ENCODE results near the gene IGDCC3.

IGDCC3 gene

DNA sequence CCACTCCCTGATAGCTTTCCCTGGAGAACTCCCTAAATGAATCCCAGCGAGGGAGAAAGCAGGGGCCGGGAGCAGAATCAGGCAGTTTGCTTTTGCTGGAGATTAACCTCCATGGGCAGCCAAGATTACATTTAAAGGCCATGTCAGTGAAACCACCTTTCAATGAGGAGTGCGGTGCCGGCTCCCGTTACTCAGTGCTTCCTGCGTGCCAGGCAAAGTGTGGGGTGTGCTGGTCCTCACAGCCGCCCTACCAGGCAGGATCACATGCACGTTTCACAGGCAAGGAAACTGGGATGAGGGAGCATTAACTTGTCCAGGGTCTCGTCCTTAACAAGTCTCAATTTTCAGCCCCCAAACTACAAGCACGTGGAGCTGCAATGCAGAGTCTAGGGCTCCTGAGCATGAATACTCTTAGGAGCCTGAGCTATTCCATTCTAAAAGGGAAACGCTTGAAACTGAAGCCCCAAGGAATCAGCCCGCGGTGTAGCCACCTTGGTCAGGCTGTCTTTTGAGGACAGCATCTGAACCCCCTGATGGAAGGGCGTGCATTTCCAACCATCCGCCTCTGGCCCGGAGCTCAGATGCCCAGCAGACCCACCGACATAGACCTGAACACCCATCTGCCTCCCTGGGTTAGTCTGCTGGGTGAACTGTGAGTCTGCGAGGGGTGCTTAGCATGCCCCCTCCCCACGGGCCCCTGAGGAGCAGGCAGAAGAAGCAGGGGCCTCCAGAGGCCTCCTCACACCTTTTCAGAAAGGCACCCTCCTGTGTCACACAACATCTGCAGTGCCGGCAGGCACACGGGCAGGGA lies 5.6 kb downstream of the IGDCC3 start:
- no peaks in the 10 kb centered on the region for H3K36me3 ChIP-seq (ENCODE audit: control insufficient read depth, insufficient read depth, low read length)
- H3K4me3 ChIP-seq (ENCODE audit: low read length): no peak overlapping the region
- no peaks in the 10 kb centered on the region for H3K9me3 ChIP-seq (ENCODE audit: control insufficient read depth, low read length)
- peaks cover 5% of the 10 kb centered on the region for H3K4me1 ChIP-seq (ENCODE audit: control insufficient read depth, insufficient read depth, low read length)
- peaks cover 28% of the 10 kb centered on the region for H3K27me3 ChIP-seq (ENCODE audit: control insufficient read depth, insufficient read depth, low read length)
- no peak overlapping the region for H3K9ac ChIP-seq (ENCODE audit: low read length)

DNA sequence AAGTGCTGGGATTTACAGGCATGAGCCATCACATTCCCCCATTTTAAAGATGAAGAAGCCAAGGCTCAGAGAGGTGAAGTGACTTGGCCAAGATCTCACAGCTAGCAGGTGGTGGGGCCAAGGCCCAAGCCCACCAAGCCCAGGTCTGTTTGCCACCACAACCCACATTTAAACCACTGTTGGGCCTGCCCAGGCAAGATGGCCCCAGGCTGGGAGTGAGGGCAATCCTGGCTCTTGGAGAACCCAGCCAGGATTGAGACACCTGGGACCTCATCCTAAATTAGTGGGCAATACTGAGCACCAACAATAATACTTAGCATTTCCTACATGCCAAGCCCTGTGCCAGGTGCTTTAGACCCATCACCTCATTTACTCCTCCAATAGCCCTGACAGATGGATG lies 6.9 kb downstream of the IGDCC3 start:
- Histone ChIP-seq H3K36me3 (ENCODE audit: control insufficient read depth, insufficient read depth, low read length) (no peaks in the 10 kb centered on the region), H3K9ac (ENCODE audit: low read length) (no peak overlapping the region), H3K4me1 (ENCODE audit: control insufficient read depth, insufficient read depth, low read length) (no peaks in the 10 kb centered on the region), H3K4me3 (ENCODE audit: low read length) (no peak overlapping the region), H3K9me3 (ENCODE audit: control insufficient read depth, low read length) (no peaks in the 10 kb centered on the region), H3K27me3 (ENCODE audit: control insufficient read depth, insufficient read depth, low read length) (peaks cover 17% of the 10 kb centered on the region)

DNA sequence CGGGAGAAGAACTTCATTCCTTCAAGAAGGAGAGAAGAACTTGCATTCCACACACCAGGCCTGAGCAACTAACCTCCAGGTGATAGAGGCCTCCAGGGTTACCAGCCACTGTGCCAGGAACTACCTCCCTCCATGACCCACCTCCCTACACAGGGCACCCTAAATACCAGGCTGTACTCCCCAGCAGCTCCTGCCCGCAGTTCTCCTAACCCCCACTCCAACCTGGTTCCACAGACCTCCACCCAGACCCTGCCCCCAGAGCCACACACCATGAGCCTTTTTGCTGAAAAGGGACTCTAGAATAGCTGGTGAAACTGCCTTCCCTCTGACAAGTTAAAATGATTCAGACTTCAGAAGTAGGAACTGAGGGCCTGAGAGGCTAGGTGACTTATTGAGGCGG lies 8.2 kb downstream of the IGDCC3 start:
- Histone ChIP-seq H3K9ac (ENCODE audit: low read length) (no peak overlapping the region), H3K4me3 (ENCODE audit: low read length) (no peak overlapping the region), H3K4me1 (ENCODE audit: control insufficient read depth, insufficient read depth, low read length) (no peaks in the 10 kb centered on the region), H3K9me3 (ENCODE audit: control insufficient read depth, low read length) (no peaks in the 10 kb centered on the region), H3K27me3 (ENCODE audit: control insufficient read depth, insufficient read depth, low read length) (peaks cover 14% of the 10 kb centered on the region), H3K36me3 (ENCODE audit: control insufficient read depth, insufficient read depth, low read length) (no peaks in the 10 kb centered on the region)

DNA sequence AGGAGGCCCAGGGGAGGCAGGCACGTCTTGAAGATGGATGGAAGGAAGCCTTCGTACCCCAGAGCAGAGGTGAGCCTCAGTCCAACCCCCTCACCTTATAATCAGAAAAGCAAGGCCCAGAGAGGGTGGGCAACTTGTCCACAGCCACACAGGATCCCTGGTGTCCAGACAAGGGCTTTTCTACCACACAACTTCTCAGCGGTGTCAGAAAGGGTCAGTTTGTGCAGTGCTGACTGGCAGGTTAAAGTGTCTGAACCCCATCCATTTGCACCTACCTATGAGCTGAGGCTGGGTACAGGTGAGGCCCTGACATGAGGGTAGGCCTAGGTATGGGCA lies 8.6 kb downstream of the IGDCC3 start:
- H3K9ac ChIP-seq (ENCODE audit: low read length): no peak overlapping the region

DNA sequence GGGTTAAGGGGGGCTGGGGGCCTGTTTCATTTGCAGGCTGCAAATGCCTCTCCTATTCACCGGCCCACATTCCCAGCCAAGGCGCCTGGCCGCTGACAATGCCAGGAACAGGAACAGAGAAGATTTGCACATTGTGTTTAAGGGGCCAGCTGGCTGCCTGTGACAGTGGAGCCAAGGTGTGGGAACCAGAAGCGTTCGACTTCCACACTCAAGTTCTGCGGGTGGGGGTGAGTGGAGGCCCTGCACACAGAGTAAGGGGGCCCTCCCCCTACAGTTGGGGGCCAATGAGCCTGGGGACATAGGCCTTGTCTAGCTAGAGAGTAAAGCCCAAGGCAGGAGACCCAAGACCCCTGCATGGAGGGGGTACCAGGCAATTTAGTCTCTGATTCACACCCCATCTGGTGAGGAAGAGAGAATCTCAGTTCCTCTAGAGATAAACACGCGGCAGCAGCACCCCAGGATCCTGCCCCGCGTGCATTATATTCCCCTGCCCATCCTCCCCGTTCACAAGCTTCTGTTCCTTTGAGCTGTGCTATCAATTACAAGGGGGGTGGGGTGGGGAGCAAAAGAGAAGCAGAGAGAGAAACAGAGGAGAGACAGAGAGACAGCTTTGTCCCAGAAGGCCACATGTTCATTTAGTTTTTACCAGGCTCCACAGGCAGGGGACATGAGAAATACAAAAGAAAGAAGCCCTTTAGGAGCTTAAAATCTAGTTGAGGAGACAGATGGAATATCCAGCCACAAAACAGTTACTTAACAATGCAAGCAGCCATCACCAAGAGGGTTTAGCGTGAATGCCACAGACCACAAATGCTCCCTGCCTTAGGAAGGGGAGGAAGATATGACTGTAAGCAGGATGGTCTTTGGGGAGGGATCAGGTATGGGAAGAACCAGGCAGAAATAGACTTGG lies 9.2 kb downstream of the IGDCC3 start:
- Histone ChIP-seq H3K36me3 (ENCODE audit: control insufficient read depth, insufficient read depth, low read length) (no peaks in the 10 kb centered on the region), H3K9me3 (ENCODE audit: control insufficient read depth, low read length) (no peaks in the 10 kb centered on the region), H3K27me3 (ENCODE audit: control insufficient read depth, insufficient read depth, low read length) (peaks cover 12% of the 10 kb centered on the region), H3K9ac (ENCODE audit: low read length) (no peak overlapping the region), H3K4me3 (ENCODE audit: low read length) (no peak overlapping the region), H3K4me1 (ENCODE audit: control insufficient read depth, insufficient read depth, low read length) (no peaks in the 10 kb centered on the region)

More for the DNA sequence above, 8.6 kb downstream of the IGDCC3 start:
- Histone ChIP-seq H3K4me3 (ENCODE audit: low read length) (no peak overlapping the region), H3K36me3 (ENCODE audit: control insufficient read depth, insufficient read depth, low read length) (no peaks in the 10 kb centered on the region), H3K9me3 (ENCODE audit: control insufficient read depth, low read length) (no peaks in the 10 kb centered on the region), H3K27me3 (ENCODE audit: control insufficient read depth, insufficient read depth, low read length) (peaks cover 14% of the 10 kb centered on the region), H3K4me1 (ENCODE audit: control insufficient read depth, insufficient read depth, low read length) (no peaks in the 10 kb centered on the region)

DNA sequence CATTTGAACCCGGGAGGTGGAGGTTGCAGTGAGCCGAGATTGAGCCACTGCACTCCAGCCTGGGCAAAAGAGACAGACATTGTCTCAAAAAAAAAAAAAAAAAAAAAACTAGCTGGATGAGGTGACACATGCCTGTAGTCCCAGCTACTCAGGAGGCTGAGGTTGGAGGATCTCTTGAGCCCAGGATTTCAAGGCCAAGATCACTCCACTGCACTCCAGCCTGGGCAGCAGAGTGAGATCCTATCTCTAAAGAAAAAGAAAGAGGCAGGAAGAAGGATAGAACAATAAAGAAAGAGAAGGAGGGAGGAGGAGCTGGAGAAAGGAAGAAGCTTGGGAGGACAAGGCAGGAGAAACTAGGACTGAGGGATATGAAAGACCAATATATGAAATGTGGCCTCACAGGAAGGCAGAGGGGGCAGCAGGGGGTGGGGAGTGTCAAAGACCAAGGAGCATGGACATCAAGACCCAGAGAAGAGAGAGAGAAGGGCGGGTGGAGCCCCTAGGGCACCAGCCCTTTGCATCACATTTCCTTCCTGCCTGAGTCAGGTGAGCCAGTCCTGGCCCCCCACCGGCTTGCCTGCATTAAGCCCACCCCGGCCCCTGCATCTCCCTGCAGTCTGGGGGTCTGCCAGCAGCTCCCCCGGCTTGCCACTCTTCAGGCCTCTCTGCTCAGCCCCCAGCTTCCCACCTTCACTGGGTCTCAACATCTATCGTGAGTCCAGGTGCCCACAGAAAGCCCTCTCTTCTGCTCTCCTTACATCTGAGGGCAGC lies 11.5 kb downstream of the IGDCC3 start:
- Histone ChIP-seq H3K9me3 (ENCODE audit: control insufficient read depth, low read length) (no peaks in the 10 kb centered on the region), H3K36me3 (ENCODE audit: control insufficient read depth, insufficient read depth, low read length) (no peaks in the 10 kb centered on the region), H3K4me3 (ENCODE audit: low read length) (no peak overlapping the region), H3K27me3 (ENCODE audit: control insufficient read depth, insufficient read depth, low read length) (peaks cover 6% of the 10 kb centered on the region), H3K4me1 (ENCODE audit: control insufficient read depth, insufficient read depth, low read length) (no peaks in the 10 kb centered on the region), H3K9ac (ENCODE audit: low read length) (no peak overlapping the region)

DNA sequence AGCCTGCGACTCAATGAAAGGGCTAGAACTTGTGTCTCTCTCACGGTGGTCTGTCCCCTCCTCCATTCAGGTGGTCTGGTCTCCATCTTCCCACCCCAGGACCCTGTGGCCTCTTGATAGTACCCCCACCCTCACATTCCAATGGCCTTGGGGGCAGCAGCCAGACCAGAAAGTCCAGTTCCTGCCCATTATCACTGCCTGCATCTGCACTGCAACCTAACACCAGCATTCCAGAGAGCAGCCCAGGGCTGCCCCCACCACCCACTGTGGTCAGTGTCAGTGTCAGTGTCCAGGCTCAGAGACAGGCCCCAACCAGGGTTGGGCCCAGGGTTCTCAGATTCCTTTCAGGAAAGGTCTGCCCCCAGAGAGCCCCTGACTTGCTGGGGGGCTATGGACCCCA lies 12.6 kb downstream of the IGDCC3 start:
- Histone ChIP-seq H3K4me1 (ENCODE audit: control insufficient read depth, insufficient read depth, low read length) (no peaks in the 10 kb centered on the region), H3K4me3 (ENCODE audit: low read length) (no peak overlapping the region), H3K36me3 (ENCODE audit: control insufficient read depth, insufficient read depth, low read length) (no peaks in the 10 kb centered on the region), H3K9ac (ENCODE audit: low read length) (no peak overlapping the region), H3K27me3 (ENCODE audit: control insufficient read depth, insufficient read depth, low read length) (peaks cover 6% of the 10 kb centered on the region), H3K9me3 (ENCODE audit: control insufficient read depth, low read length) (no peaks in the 10 kb centered on the region)

DNA sequence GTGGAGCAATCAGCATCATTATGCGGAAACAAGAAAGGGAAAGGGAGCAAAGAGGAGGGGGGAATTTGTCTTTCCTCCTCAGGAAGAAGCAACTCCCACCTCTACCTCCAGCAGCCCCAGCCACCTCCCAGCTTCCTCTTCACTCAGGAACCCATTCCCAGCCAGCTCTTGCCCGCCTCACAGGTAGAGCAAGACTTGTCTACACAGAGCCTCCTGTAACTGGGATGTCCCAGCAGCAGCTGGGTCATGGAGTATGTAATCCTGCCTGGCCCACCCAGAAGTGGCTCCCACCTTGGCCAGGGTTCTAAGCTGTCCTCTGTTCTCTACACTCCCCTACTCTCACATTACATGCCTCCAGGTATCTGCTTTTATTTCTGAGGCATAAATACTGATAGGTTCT lies 14.0 kb downstream of the IGDCC3 start:
- no peak overlapping the region for H3K9ac ChIP-seq (ENCODE audit: low read length)
- no peaks in the 10 kb centered on the region for H3K4me1 ChIP-seq (ENCODE audit: control insufficient read depth, insufficient read depth, low read length)
- H3K4me3 ChIP-seq (ENCODE audit: low read length): no peak overlapping the region
- H3K9me3 ChIP-seq (ENCODE audit: control insufficient read depth, low read length): no peaks in the 10 kb centered on the region
- no peaks in the 10 kb centered on the region for H3K36me3 ChIP-seq (ENCODE audit: control insufficient read depth, insufficient read depth, low read length)
- peaks cover 11% of the 10 kb centered on the region for H3K27me3 ChIP-seq (ENCODE audit: control insufficient read depth, insufficient read depth, low read length)

DNA sequence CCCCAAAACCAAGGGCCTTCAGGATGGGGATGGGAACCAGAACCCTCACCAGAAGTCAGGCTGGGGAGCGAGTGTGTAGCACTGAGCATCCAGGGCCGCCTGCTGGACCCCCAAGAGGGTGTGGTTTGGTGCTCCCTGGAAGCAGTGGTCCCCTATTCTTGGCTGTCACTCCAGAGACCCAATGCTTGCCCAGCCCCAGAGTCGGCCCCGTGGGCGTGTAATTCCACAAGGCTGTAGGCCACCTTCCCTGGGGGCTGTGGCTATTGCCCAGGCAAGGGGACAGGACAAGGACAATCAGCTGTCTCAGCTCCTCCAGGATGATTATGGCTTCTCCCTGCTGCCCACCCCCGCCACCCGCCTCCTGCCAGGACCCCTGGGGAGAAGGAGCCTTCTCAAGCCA lies 14.5 kb downstream of the IGDCC3 start:
- H3K4me1 ChIP-seq (ENCODE audit: control insufficient read depth, insufficient read depth, low read length): no peaks in the 10 kb centered on the region
- peaks cover 11% of the 10 kb centered on the region for H3K27me3 ChIP-seq (ENCODE audit: control insufficient read depth, insufficient read depth, low read length)
- no peaks in the 10 kb centered on the region for H3K36me3 ChIP-seq (ENCODE audit: control insufficient read depth, insufficient read depth, low read length)
- H3K9ac ChIP-seq (ENCODE audit: low read length): no peak overlapping the region
- H3K4me3 ChIP-seq (ENCODE audit: low read length): no peak overlapping the region
- H3K9me3 ChIP-seq (ENCODE audit: control insufficient read depth, low read length): no peaks in the 10 kb centered on the region

DNA sequence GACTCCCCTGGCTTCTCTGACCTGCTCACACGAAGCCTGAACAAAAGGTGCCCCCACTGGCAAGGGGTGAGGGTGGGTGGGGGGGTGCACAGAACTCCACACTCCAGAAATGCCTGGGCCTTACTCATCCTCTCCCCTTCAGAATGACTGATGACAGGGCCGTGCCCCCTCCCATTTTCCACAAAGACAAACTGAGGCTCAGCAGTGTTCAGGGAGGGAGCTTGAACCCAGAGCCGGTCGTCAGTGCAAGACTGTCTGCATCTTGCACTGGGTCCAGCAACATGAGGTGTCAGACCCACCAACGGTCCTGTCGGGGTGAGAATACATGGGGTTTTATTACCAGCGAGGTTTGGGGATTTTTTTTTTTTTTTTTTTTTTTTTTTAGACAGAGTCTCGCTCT lies 15.3 kb downstream of the IGDCC3 start:
- no peak overlapping the region for H3K4me3 ChIP-seq (ENCODE audit: low read length)
- H3K36me3 ChIP-seq (ENCODE audit: control insufficient read depth, insufficient read depth, low read length): no peaks in the 10 kb centered on the region
- H3K27me3 ChIP-seq (ENCODE audit: control insufficient read depth, insufficient read depth, low read length): peaks cover 12% of the 10 kb centered on the region
- H3K9ac ChIP-seq (ENCODE audit: low read length): no peak overlapping the region
- H3K9me3 ChIP-seq (ENCODE audit: control insufficient read depth, low read length): no peaks in the 10 kb centered on the region
- no peaks in the 10 kb centered on the region for H3K4me1 ChIP-seq (ENCODE audit: control insufficient read depth, insufficient read depth, low read length)

DNA sequence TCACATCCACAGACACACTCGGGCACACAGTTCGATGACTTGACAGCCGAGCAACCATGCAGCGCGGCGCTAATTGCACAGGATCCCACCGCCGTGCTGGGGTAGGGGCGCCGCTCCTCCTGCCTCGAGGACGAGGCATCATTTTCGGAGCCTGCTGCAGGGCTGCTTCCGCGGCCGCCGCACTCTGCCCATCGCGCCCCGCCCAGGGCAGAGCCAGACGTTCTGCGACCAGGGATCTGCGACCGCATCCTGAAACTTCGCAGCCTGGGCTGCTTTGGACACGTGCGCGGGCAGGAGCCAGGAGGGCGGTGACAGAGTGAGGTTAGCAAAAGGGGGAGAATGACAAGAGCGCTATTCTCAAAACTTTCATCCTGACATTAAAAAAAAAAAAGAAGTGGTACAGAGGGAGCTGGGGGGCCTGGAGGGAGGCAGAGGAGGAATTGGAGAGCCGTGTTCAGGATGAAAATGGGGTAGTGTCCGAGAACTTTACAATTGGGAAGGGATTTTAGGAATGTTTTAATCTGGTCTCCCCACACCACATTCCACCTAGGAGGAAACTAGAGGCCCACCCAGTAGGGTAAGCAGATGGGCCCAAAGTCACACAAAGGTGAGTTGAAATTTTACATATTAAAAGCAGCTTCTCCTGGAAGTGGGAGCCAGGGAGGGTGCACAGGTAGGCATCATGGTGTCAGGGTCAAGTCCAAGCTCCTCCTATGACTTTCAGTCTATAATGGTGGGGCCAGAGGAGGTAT lies 15.9 kb downstream of the IGDCC3 start:
- H3K4me1 ChIP-seq (ENCODE audit: control insufficient read depth, insufficient read depth, low read length): no peaks in the 10 kb centered on the region
- no peak overlapping the region for H3K4me3 ChIP-seq (ENCODE audit: low read length)
- H3K27me3 ChIP-seq (ENCODE audit: control insufficient read depth, insufficient read depth, low read length): peaks cover 18% of the 10 kb centered on the region

More for the DNA sequence above, 15.9 kb downstream of the IGDCC3 start:
- no peaks in the 10 kb centered on the region for H3K9me3 ChIP-seq (ENCODE audit: control insufficient read depth, low read length)
- H3K36me3 ChIP-seq (ENCODE audit: control insufficient read depth, insufficient read depth, low read length): no peaks in the 10 kb centered on the region
- H3K9ac ChIP-seq (ENCODE audit: low read length): no peak overlapping the region
